ENCODE results near the gene CDC20.

GRCh38 chr1:43366601-43367025, 7.8 kb downstream of the CDC20 start:
- TF ChIP-seq, protein P1, sequence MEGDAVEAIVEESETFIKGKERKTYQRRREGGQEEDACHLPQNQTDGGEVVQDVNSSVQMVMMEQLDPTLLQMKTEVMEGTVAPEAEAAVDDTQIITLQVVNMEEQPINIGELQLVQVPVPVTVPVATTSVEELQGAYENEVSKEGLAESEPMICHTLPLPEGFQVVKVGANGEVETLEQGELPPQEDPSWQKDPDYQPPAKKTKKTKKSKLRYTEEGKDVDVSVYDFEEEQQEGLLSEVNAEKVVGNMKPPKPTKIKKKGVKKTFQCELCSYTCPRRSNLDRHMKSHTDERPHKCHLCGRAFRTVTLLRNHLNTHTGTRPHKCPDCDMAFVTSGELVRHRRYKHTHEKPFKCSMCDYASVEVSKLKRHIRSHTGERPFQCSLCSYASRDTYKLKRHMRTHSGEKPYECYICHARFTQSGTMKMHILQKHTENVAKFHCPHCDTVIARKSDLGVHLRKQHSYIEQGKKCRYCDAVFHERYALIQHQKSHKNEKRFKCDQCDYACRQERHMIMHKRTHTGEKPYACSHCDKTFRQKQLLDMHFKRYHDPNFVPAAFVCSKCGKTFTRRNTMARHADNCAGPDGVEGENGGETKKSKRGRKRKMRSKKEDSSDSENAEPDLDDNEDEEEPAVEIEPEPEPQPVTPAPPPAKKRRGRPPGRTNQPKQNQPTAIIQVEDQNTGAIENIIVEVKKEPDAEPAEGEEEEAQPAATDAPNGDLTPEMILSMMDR (IDR thresholded peaks at IDR 0.05), result no peak
- TF ChIP-seq POLR2A (IDR thresholded peaks at IDR 0.05), result no peak

Measured in vagina (tissue), 2 donors.